Gastroesophageal sphincter (tissue), 3 donors: ENCODE data around the gene CBX1.

Experiments used
- CTCF ChIP-seq, 4 experiments: fragments of 200-600 bp in 2 of 4; fragments of 450-650 bp in 2 of 4; sonication (generic) in 1 of 4; IDR thresholded peaks; one replicate each; pipeline ENCODE4 v1.5.1; 2017 to 2019; ENCODE audit warnings: antibody characterized with exemption in 4 of 4, mild to moderate bottlenecking in 2 of 4, moderate library complexity in 2 of 4
- POLR2A ChIP-seq, 2 donors: fragments of 450-650 bp; IDR thresholded peaks; one replicate each; pipeline ENCODE4 v1.6.1; 2017; ENCODE audit warnings: antibody characterized with exemption in 2 of 2, mild to moderate bottlenecking in 2 of 2, moderate library complexity in 1 of 2

- TF ChIP-seq CTCF (IDR thresholded peaks at IDR 0.05) = no peak
- TF ChIP-seq POLR2A (IDR thresholded peaks at IDR 0.05) = peak in 1 of 2 donors; percentile 11
These were observed 12.0 kb upstream of the CBX1 start for GRCh38 chr17:48113201-48113676.
